Liver (tissue), 9 donors: ENCODE measurements around the gene SELENOK. TPM values are rescaled to one million over a fixed set of nuclear protein-coding genes. Genes with fewer than 3 reads are reported as not detected.

Experiments
- DNase-seq: peaks from one replicate; pipeline ENCODE4 v3.0.0-alpha.2; 2017; ENCODE audit warnings: low spot score
- H3K27ac ChIP-seq, 2 donors: one replicate each; pipeline ENCODE4 v1.7.0; 2013; ENCODE audit warnings: inconsistent platforms in 2 of 2, low read length in 2 of 2, control low read depth in 1 of 2, low read depth in 1 of 2, mild to moderate bottlenecking in 1 of 2
- H3K27me3 ChIP-seq, 4 donors: one replicate each; pipeline versions ENCODE4 v1.6.1 to v1.7.0; 2013; ENCODE audit warnings: low read length in 3 of 4, inconsistent platforms in 1 of 4, mild to moderate bottlenecking in 1 of 4, moderate library complexity in 1 of 4; ENCODE audit not compliant: control insufficient read depth in 4 of 4, insufficient read depth in 4 of 4
- H3K36me3 ChIP-seq, 4 donors: one replicate each; pipeline versions ENCODE4 v1.6.1 to v1.7.0; 2013; ENCODE audit warnings: low read length in 3 of 4, mild to moderate bottlenecking in 3 of 4, low read depth in 1 of 4, moderate library complexity in 1 of 4; ENCODE audit not compliant: control insufficient read depth in 4 of 4, insufficient read depth in 3 of 4
- H3K4me1 ChIP-seq, 4 donors: one replicate each; pipeline versions ENCODE4 v1.6.1 to v1.7.0; 2013; ENCODE audit warnings: low read length in 3 of 4, mild to moderate bottlenecking in 3 of 4, moderate library complexity in 1 of 4; ENCODE audit not compliant: control insufficient read depth in 4 of 4, insufficient read depth in 4 of 4
- H3K4me3 ChIP-seq, 3 donors: one replicate each; pipeline versions ENCODE4 v1.6.1 to v1.7.0; 2013; ENCODE audit warnings: low read length in 3 of 3, control low read depth in 1 of 3, low read depth in 1 of 3, mild to moderate bottlenecking in 1 of 3
- H3K9ac ChIP-seq, 2 donors: one replicate each; pipeline ENCODE4 v1.7.0; 2013; ENCODE audit warnings: low read length in 2 of 2, mild to moderate bottlenecking in 2 of 2, moderate library complexity in 2 of 2, control low read depth in 1 of 2, low read depth in 1 of 2
- H3K9me3 ChIP-seq, 4 donors: one replicate each; pipeline versions ENCODE4 v1.6.1 to v1.7.0; 2013; ENCODE audit warnings: low read length in 3 of 4; ENCODE audit not compliant: control insufficient read depth in 4 of 4
- FOXA1 ChIP-seq: IDR thresholded peaks from 2 replicates; pipeline ENCODE4 v1.6.1; 2016; ENCODE audit warnings: antibody characterized with exemption
- FOXA2 ChIP-seq: IDR thresholded peaks from 2 replicates; pipeline ENCODE4 v1.6.1; 2016; ENCODE audit warnings: antibody characterized with exemption
- GABPA ChIP-seq, 2 donors: IDR thresholded peaks in 1 of 2; conservative IDR thresholded peaks in 1 of 2; 2 replicates each; pipeline ENCODE4 v1.6.1; 2016; ENCODE audit warnings: antibody characterized with exemption in 2 of 2, mild to moderate bottlenecking in 1 of 2, moderate library complexity in 1 of 2
- HNF4A ChIP-seq, 2 donors: conservative IDR thresholded peaks; 2 replicates each; pipeline ENCODE4 v1.6.1; 2016; ENCODE audit warnings: antibody characterized with exemption in 2 of 2, mild to moderate bottlenecking in 2 of 2
- HNF4G ChIP-seq: IDR thresholded peaks from 2 replicates; pipeline ENCODE4 v1.6.1; 2016; ENCODE audit warnings: antibody characterized with exemption
- JUND ChIP-seq, 2 donors: IDR thresholded peaks; 2 replicates each; pipeline ENCODE4 v1.6.1; 2016; ENCODE audit warnings: antibody characterized with exemption in 2 of 2
- NR2F2 ChIP-seq: IDR thresholded peaks from 2 replicates; pipeline ENCODE4 v1.6.1; 2016; ENCODE audit warnings: antibody characterized with exemption
- RXRA ChIP-seq, 2 donors: IDR thresholded peaks; 2 replicates each; pipeline ENCODE4 v1.6.1; 2017 to 2018; ENCODE audit warnings: antibody characterized with exemption in 2 of 2, mild to moderate bottlenecking in 1 of 2
- SP1 ChIP-seq: IDR thresholded peaks from 2 replicates; pipeline ENCODE4 v1.6.1; 2018; ENCODE audit warnings: antibody characterized with exemption, mild to moderate bottlenecking
- TAF1 ChIP-seq: conservative IDR thresholded peaks from 2 replicates; pipeline ENCODE4 v1.6.1; 2016; ENCODE audit warnings: antibody characterized with exemption, mild to moderate bottlenecking
- YY1 ChIP-seq: IDR thresholded peaks from 2 replicates; pipeline ENCODE4 v1.6.1; 2016; ENCODE audit warnings: antibody characterized with exemption, mild to moderate bottlenecking
- WGBS: extraction: QIAGEN DNeasy Blood & Tissue Kit; methylation state at CpG from one replicate; pipeline ENCODE4 v1.1.7; 2013; 5-methylcytosine and 5-hydroxymethylcytosine counted together
- polyA plus RNA-seq, 2 donors: library from polyadenylated mRNA; stranded (reverse) in 1 of 2; unstranded in 1 of 2; fragments of 200-250 nt in 1 of 2; fragments of >200 nt in 1 of 2; fragmentation: Nextera tagmentation in 1 of 2; extraction: Ambion mirVana in 1 of 2; gene quantifications; one replicate each; pipeline versions ENCODE4 v1.2.1 to v1.2.3, GENCODE V29; 2013 to 2015
- total RNA-seq, 2 donors: library from RNA; depleted of rRNA; stranded (reverse); fragments of >200 nt; gene quantifications; one replicate each; pipeline ENCODE4 v1.2.3, GENCODE V29; 2014
- TF ChIP-seq, protein P1 (sequence below): fragments of 150-350 bp; IDR thresholded peaks from 2 replicates; pipeline ENCODE4 v1.5.1; 2017; ENCODE audit warnings: improper control_type of control experiment, low read depth, low read length; ENCODE audit not compliant: missing input control
- TF ChIP-seq, protein P2 (sequence below): IDR thresholded peaks from 2 replicates; pipeline ENCODE4 v1.6.1; 2016; ENCODE audit warnings: antibody characterized with exemption
- TF ChIP-seq, protein P3 (sequence below): IDR thresholded peaks from 2 replicates; pipeline ENCODE4 v1.6.1; 2016; ENCODE audit warnings: antibody characterized with exemption
- donor health status: healthy.
- donor health status: healthy.
- donor health status: healthy.
- donor health status: healthy.
- donor health status: healthy.

Gene SELENOK
- total and polyA plus RNA-seq, 4 donors = 24.9 to 80.2 (median 38.8) TPM

DNA sequence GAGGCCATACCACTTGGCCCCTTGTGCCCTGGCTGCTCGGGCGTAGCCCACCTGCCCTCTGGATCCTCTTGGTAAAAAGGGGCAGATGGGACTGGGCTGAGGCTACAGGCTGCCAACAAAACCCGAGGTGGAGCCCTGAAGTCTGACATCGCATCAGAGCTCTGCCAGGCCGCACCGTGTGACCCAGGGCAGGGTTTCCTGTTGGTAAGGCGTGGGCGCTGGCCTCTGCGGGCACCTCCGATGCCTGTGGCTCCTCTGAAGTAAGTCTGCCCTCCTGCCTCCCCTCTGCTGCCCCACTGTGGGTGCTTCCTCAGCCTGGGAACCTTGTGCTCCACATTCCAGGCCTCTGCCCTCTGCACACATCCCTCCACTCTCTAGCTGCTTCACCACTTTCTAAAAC is 54.3 kb downstream of the SELENOK start:
- WGBS = 87% methylated on average over 10 of the region's 10 CpGs
- Histone ChIP-seq H3K4me1 (peaks cover 0 to 34% (median 5%) of the 10 kb centered on the region in 4 donors), H3K27ac (no peak overlapping the region), H3K9ac (no peak overlapping the region), H3K4me3 (no peak overlapping the region), H3K27me3 (no peaks in the 10 kb centered on the region), H3K36me3 (peaks cover 4 to 29% (median 11%) of the 10 kb centered on the region in 4 donors), H3K9me3 (no peaks in the 10 kb centered on the region)
- TF ChIP-seq, protein P1, sequence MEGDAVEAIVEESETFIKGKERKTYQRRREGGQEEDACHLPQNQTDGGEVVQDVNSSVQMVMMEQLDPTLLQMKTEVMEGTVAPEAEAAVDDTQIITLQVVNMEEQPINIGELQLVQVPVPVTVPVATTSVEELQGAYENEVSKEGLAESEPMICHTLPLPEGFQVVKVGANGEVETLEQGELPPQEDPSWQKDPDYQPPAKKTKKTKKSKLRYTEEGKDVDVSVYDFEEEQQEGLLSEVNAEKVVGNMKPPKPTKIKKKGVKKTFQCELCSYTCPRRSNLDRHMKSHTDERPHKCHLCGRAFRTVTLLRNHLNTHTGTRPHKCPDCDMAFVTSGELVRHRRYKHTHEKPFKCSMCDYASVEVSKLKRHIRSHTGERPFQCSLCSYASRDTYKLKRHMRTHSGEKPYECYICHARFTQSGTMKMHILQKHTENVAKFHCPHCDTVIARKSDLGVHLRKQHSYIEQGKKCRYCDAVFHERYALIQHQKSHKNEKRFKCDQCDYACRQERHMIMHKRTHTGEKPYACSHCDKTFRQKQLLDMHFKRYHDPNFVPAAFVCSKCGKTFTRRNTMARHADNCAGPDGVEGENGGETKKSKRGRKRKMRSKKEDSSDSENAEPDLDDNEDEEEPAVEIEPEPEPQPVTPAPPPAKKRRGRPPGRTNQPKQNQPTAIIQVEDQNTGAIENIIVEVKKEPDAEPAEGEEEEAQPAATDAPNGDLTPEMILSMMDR = no peak
- TF ChIP-seq HNF4A (conservative IDR thresholded peaks at IDR 0.05) (no peak), RXRA (IDR thresholded peaks at IDR 0.05) (no peak), YY1 (no peak), FOXA2 (no peak), NR2F2 (no peak), GABPA (IDR thresholded peaks at IDR 0.05 in 1 of 2, conservative IDR thresholded peaks at IDR 0.05 in 1 of 2) (no peak), JUND (IDR thresholded peaks at IDR 0.05) (no peak), FOXA1 (no peak)
- TF ChIP-seq, protein P2, sequence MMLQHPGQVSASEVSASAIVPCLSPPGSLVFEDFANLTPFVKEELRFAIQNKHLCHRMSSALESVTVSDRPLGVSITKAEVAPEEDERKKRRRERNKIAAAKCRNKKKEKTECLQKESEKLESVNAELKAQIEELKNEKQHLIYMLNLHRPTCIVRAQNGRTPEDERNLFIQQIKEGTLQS = no peak
- DNase-seq = no peak

DNA sequence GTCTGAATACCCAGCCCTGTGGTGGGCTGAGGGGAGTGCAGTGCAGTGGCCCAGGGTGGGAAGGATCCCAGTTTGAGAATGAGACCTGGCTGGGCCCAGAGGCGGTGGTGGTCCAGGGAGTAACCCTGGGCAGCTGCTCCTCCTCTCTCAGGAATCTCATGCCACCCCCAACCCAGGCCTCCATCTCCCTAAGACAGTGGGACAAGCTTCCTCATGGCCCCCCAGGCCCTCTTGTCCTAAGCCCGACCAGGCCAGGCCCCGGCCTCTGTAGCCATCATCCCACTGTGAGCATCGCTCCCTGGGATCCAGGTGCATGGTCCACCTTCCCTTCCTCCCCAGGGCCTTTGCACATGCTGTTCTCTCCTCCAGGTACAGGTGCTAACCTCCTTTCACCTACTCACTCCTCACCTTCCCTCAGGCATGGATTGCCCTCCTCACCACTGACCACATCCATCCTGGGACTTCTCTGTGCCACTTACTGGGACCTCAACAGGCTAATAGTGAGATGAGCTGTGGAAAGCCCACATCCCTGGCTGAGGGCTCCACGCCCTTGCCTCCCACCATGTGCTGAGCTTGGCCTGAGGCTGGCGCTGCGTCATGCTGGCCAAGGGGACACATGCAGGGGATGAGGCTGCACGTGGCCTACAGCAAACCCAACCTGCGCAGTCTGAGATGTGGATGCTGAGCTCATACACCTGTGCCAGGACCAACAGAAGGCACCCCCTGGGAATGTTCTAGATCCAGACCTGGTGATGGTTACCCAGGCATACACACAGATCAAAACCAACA is 55.4 kb downstream of the SELENOK start:
- DNase-seq = no peak
- H3K36me3 ChIP-seq = peaks cover 4 to 29% (median 11%) of the 10 kb centered on the region in 4 donors
- H3K27ac ChIP-seq = no peak overlapping the region
- no peaks in the 10 kb centered on the region for H3K27me3 ChIP-seq
- H3K9me3 ChIP-seq = no peaks in the 10 kb centered on the region
- peaks cover 0 to 27% (median 2%) of the 10 kb centered on the region in 4 donors for H3K4me1 ChIP-seq
- no peak for TF ChIP-seq FOXA1
- TF ChIP-seq, protein P2 = no peak
- TF ChIP-seq, protein P1 = no peak
- WGBS = 97% methylated on average over 9 of the region's 9 CpGs
- H3K4me3 ChIP-seq = no peak overlapping the region
- no peak overlapping the region for H3K9ac ChIP-seq

DNA sequence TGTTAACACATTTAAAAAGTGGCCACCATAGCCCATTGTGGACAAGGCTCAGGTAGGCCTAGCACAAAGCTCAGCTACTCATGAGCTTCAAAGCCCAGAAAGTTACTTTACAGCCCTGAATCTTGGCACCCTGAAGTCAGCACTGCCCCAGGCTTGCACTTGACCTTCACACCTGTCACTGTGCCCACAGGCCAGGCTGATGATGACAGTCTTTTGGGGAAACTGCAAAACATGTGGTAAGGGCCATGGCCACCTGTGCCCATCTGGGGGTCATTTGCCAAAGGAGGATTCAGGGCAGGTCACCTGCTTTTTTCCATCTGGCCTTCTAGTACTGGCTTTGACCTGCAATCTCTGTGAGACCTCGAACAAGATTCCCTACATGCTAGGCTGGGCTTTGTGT is 56.4 kb downstream of the SELENOK start:
- 72% methylated on average over 1 of the region's 1 CpG for WGBS
- Histone ChIP-seq H3K36me3 (peaks cover 4 to 36% (median 12%) of the 10 kb centered on the region in 4 donors), H3K27me3 (no peaks in the 10 kb centered on the region), H3K27ac (no peak overlapping the region), H3K9ac (no peak overlapping the region), H3K9me3 (no peaks in the 10 kb centered on the region), H3K4me3 (no peak overlapping the region), H3K4me1 (peaks cover 0 to 24% (median 2%) of the 10 kb centered on the region in 4 donors)
- no peak for TF ChIP-seq TAF1
- no peak for TF ChIP-seq HNF4G
- TF ChIP-seq, protein P3, sequence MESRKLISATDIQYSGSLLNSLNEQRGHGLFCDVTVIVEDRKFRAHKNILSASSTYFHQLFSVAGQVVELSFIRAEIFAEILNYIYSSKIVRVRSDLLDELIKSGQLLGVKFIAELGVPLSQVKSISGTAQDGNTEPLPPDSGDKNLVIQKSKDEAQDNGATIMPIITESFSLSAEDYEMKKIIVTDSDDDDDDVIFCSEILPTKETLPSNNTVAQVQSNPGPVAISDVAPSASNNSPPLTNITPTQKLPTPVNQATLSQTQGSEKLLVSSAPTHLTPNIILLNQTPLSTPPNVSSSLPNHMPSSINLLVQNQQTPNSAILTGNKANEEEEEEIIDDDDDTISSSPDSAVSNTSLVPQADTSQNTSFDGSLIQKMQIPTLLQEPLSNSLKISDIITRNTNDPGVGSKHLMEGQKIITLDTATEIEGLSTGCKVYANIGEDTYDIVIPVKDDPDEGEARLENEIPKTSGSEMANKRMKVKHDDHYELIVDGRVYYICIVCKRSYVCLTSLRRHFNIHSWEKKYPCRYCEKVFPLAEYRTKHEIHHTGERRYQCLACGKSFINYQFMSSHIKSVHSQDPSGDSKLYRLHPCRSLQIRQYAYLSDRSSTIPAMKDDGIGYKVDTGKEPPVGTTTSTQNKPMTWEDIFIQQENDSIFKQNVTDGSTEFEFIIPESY = no peak
- no peak for TF ChIP-seq SP1
- TF ChIP-seq, protein P2 = no peak
- TF ChIP-seq RXRA (IDR thresholded peaks at IDR 0.05) = peak in 1 of 2 donors; percentile 25
- TF ChIP-seq HNF4A (conservative IDR thresholded peaks at IDR 0.05) = no peak
- TF ChIP-seq FOXA2 = no peak
- TF ChIP-seq GABPA (IDR thresholded peaks at IDR 0.05 in 1 of 2, conservative IDR thresholded peaks at IDR 0.05 in 1 of 2) = no peak
- no peak for DNase-seq
